GM21390 (cell line): ENCODE measurements around the gene PMS1.
"Not testable (repeated sequence)": the region's sequence is repeated elsewhere in the genome, so short reads cannot be mapped to it uniquely, and the experiment has no call there.

Experiments
- ATAC-seq: cut with Tn5 transposase; IDR thresholded peaks from one replicate; pipeline ENCODE4 v1.9.1; 2021; ENCODE audit not compliant: unreplicated experiment

The PMS1 gene

GRCh38 chr2:189783927-189784867 lies at the start of gene PMS1, which contains the start of gene ORMDL1:
PMS1 (plus strand) TSS chr2:189784450; CDS start chr2:189791810, 7,360 bp downstream.
ORMDL1 (minus strand) TSS chr2:189784339; CDS start chr2:189782595, 1,744 bp downstream.
- ATAC-seq, result peak; percentile 91

- peak; percentile 60 for ATAC-seq
These were observed 33.1 kb upstream of the PMS1 start for GRCh38 chr2:189751080-189751658.

- ATAC-seq, result no peak
These were observed 27.8 kb upstream of the PMS1 start for GRCh38 chr2:189756311-189756952.

GRCh38 chr2:189760154-189760553 lies 24.1 kb upstream of the PMS1 start:
- not testable (repeated sequence) for ATAC-seq

- ATAC-seq, result no peak
These were observed 22.1 kb upstream of the PMS1 start for GRCh38 chr2:189762229-189762550.

- peak; percentile 97 for ATAC-seq
These were observed 21.5 kb upstream of the PMS1 start, which contains the start of gene OSGEPL1 for GRCh38 chr2:189762551-189763298. OSGEPL1 (minus strand) TSS chr2:189762792; CDS start chr2:189761640, 1,152 bp downstream.

- no peak for ATAC-seq
These were observed 20.2 kb upstream of the PMS1 start for GRCh38 chr2:189763908-189764661.

GRCh38 chr2:189770590-189771322 lies 13.5 kb upstream of the PMS1 start:
- ATAC-seq, result no peak

- ATAC-seq, result no peak
These were observed 12.0 kb upstream of the PMS1 start for GRCh38 chr2:189772212-189772611.

- no peak for ATAC-seq
These were observed 2.0 kb upstream of the PMS1 start for GRCh38 chr2:189782221-189782671.

- ATAC-seq, result peak; percentile 29
These were observed 761 bp upstream of the PMS1 start for GRCh38 chr2:189783451-189783926.

- ATAC-seq, result peak; percentile 53
These were observed 7.2 kb downstream of the PMS1 start for GRCh38 chr2:189791338-189792042.

- ATAC-seq, result no peak
These were observed 10.1 kb downstream of the PMS1 start for GRCh38 chr2:189794310-189794709.

- ATAC-seq, result no peak
These were observed 13.7 kb downstream of the PMS1 start for GRCh38 chr2:189797902-189798301.

GRCh38 chr2:189798312-189799029 lies 14.2 kb downstream of the PMS1 start:
- ATAC-seq, result peak; percentile 82

- no peak for ATAC-seq
These were observed 14.7 kb downstream of the PMS1 start for GRCh38 chr2:189799030-189799331.

- ATAC-seq, result no peak
These were observed 15.3 kb downstream of the PMS1 start for GRCh38 chr2:189799531-189799930.

- ATAC-seq, result no peak
These were observed 18.2 kb downstream of the PMS1 start for GRCh38 chr2:189802396-189802912.
